A549 (cell line): ENCODE results near the gene APC.

Experiments
- ATOH8 ChIP-seq: fragments of 250-450 bp; sonication (Bioruptor Pico); IDR thresholded peaks from 2 replicates; pipeline ENCODE4 v1.5.0; 2020; ENCODE audit warnings: low read depth, mild to moderate bottlenecking, moderate library complexity
- CTCF ChIP-seq: fragments of >200 bp; sonication (Bioruptor Twin); formaldehyde crosslinking; IDR thresholded peaks from 3 replicates; pipeline ENCODE4 v1.5.1; 2016
- EP300 ChIP-seq, 2 experiments: fragments of >200 bp; sonication (Bioruptor Twin); formaldehyde crosslinking; IDR thresholded peaks; 2 replicates in 1 of 2; 3 replicates in 1 of 2; pipeline ENCODE4 v1.6.1; 2016 to 2017
- JUNB ChIP-seq: fragments of >200 bp; sonication (Bioruptor Twin); formaldehyde crosslinking; IDR thresholded peaks from 2 replicates; pipeline ENCODE4 v1.6.1; 2016
- KDM5A ChIP-seq: fragments of 200-600 bp; sonication (generic); IDR thresholded peaks from 2 replicates; pipeline ENCODE4 v1.6.1; 2016; ENCODE audit warnings: antibody characterized with exemption, mild to moderate bottlenecking
- USF2 ChIP-seq: fragments of 450-650 bp; IDR thresholded peaks from 2 replicates; pipeline ENCODE4 v1.6.1; 2014; ENCODE audit warnings: antibody characterized with exemption

GRCh38 chr5:112866739-112867138 lies 129.1 kb downstream of the APC start:
- TF ChIP-seq EP300 (IDR thresholded peaks at IDR 0.05) (no peak), CTCF (no peak), JUNB (no peak), USF2 (no peak), ATOH8 (CRISPR knock-in tag) (no peak), KDM5A (no peak)
